Glutamatergic neuron (in vitro differentiated cells): ENCODE data around the gene PRKCE. TPM values are rescaled to one million over a fixed set of nuclear protein-coding genes. Genes with fewer than 3 reads are reported as not detected.

Experiments used
- DNase-seq: peaks from one replicate; pipeline ENCODE4 v3.0.0; 2022
- H3K27ac Mint-ChIP-seq: one replicate; pipeline ENCODE4 v1.8.0; 2020; ENCODE audit warnings: mild to moderate bottlenecking, mixed read lengths, inconsistent platforms; ENCODE audit not compliant: unreplicated experiment
- H3K27me3 Mint-ChIP-seq: one replicate; pipeline ENCODE4 v1.8.0; 2020; ENCODE audit warnings: mild to moderate bottlenecking, moderate library complexity, mixed read lengths, inconsistent platforms; ENCODE audit not compliant: unreplicated experiment
- H3K36me3 Mint-ChIP-seq: one replicate; pipeline ENCODE4 v1.8.0; 2020; ENCODE audit warnings: mild to moderate bottlenecking, mixed read lengths, inconsistent platforms; ENCODE audit not compliant: unreplicated experiment
- H3K4me1 Mint-ChIP-seq: one replicate; pipeline ENCODE4 v1.8.0; 2020; ENCODE audit warnings: mild to moderate bottlenecking, low read depth, mixed read lengths, inconsistent platforms; ENCODE audit not compliant: unreplicated experiment
- H3K4me3 Mint-ChIP-seq: one replicate; pipeline ENCODE4 v1.8.0; 2020; ENCODE audit warnings: mild to moderate bottlenecking, mixed read lengths, inconsistent platforms; ENCODE audit not compliant: unreplicated experiment
- H3K9me3 Mint-ChIP-seq: one replicate; pipeline ENCODE4 v1.8.0; 2020; ENCODE audit warnings: mild to moderate bottlenecking, moderate library complexity, mixed read lengths, inconsistent platforms; ENCODE audit not compliant: unreplicated experiment
- CTCF ChIP-seq: fragments of 200-600 bp; sonication (generic); IDR thresholded peaks from one replicate; pipeline ENCODE4 v1.5.0; 2021; ENCODE audit not compliant: partially characterized antibody, unreplicated experiment
- total RNA-seq: library from RNA; stranded (reverse); fragmentation: NEBNext Ultra II Directional; extraction: Animal tissue kit (Norgen Biotek cat#: 25700); gene quantifications from one replicate; pipeline ENCODE4 v1.2.1, GENCODE V29; 2021; ENCODE audit not compliant: unreplicated experiment

Gene PRKCE
- total RNA-seq, 1 donor from 2014 or later = 74.8 TPM

- peaks cover 6% of the 10 kb centered on the region for H3K4me1 Mint-ChIP-seq
- no peak for TF ChIP-seq CTCF
- no peaks in the 10 kb centered on the region for H3K9me3 Mint-ChIP-seq
- H3K27ac Mint-ChIP-seq = no peak overlapping the region
- no peaks in the 10 kb centered on the region for H3K36me3 Mint-ChIP-seq
- no peak for DNase-seq
- H3K27me3 Mint-ChIP-seq = peaks cover 12% of the 10 kb centered on the region
- H3K4me3 Mint-ChIP-seq = no peak overlapping the region
Observed at GRCh38 chr2:46236876-46237859, 585.7 kb downstream of the PRKCE start.

Other genes with a start within 250 kb of the PRKCE start
- 16.1 TPM for gene SRBD1, start 40.4 kb upstream of the PRKCE start, total RNA-seq